OCI-LY7 (cell line): ENCODE data around the gene PAQR3. TPM values are rescaled to one million over a fixed set of nuclear protein-coding genes. Genes with fewer than 3 reads are reported as not detected.

ENCODE experiments used
- BruUV-seq: library from RNA; stranded (reverse); fragments of 400-500 nt; replicated peaks from 2 replicates; lab custom pipeline; 2021; lab: Mats Ljungman, UMichigan
- CTCF ChIA-PET: fragments of 300-600 bp; sonication (Branson Sonifier 250); formaldehyde crosslinking; loops from one replicate; lab custom pipeline; 2022; ENCODE audit warnings: antibody characterized with exemption; ENCODE audit not compliant: unreplicated experiment; lab: Charles Lee
- POLR2A ChIA-PET: fragments of 300-600 bp; sonication (Branson Sonifier 250); formaldehyde crosslinking; loops from one replicate; lab custom pipeline; 2022; ENCODE audit warnings: antibody characterized with exemption; lab: Charles Lee
- DNase-seq: peaks from one replicate; pipeline ENCODE4 v3.0.0-alpha.2; 2015; ENCODE audit warnings: low spot score
- H2AFZ ChIP-seq: fragments of 200-600 bp; sonication (generic), shearing (Covaris generic); 2 replicates; pipeline ENCODE4 v1.6.1; 2014; ENCODE audit warnings: mild to moderate bottlenecking, antibody characterized with exemption, low read length, moderate library complexity
- H3K27ac ChIP-seq: fragments of 200-600 bp; sonication (generic); 2 replicates; pipeline ENCODE4 v1.5.1; 2014; ENCODE audit warnings: mixed run types, low read depth, mild to moderate bottlenecking, moderate library complexity, low read length, inconsistent platforms; ENCODE audit not compliant: poor library complexity, severe bottlenecking
- H3K36me3 ChIP-seq: fragments of 200-600 bp; sonication (generic); 2 replicates; pipeline ENCODE4 v1.6.1; 2014; ENCODE audit warnings: mild to moderate bottlenecking, antibody characterized with exemption, low read length, moderate library complexity, mixed read lengths; ENCODE audit not compliant: insufficient read depth
- H3K4me1 ChIP-seq: fragments of 200-600 bp; sonication (generic); 2 replicates; pipeline ENCODE4 v1.5.1; 2014; ENCODE audit warnings: mild to moderate bottlenecking, low read length; ENCODE audit not compliant: insufficient read depth, poor library complexity, severe bottlenecking
- H3K4me2 ChIP-seq: fragments of 200-600 bp; sonication (generic); 2 replicates; pipeline ENCODE4 v1.6.1; 2014; ENCODE audit warnings: mild to moderate bottlenecking, low read length
- H3K4me3 ChIP-seq: fragments of 200-600 bp; sonication (generic); 2 replicates; pipeline ENCODE4 v1.5.1; 2014; ENCODE audit warnings: mild to moderate bottlenecking, low read depth, low read length; ENCODE audit not compliant: poor library complexity, severe bottlenecking
- H3K79me2 ChIP-seq: fragments of 200-600 bp; sonication (generic); 2 replicates; pipeline ENCODE4 v1.6.1; 2016; ENCODE audit warnings: low read depth, mild to moderate bottlenecking, low read length, moderate library complexity, mixed read lengths; ENCODE audit not compliant: insufficient read depth
- H3K9me2 ChIP-seq: fragments of 200-600 bp; sonication (generic); 2 replicates; pipeline ENCODE4 v1.6.1; 2016; ENCODE audit warnings: mild to moderate bottlenecking, low read length, mixed read lengths; ENCODE audit not compliant: insufficient read depth
- H3K9me3 ChIP-seq: fragments of 200-600 bp; sonication (generic); 2 replicates; pipeline ENCODE4 v1.6.1; 2014; ENCODE audit warnings: mild to moderate bottlenecking, mixed run types, low read length, mixed read lengths
- H4K20me1 ChIP-seq: fragments of 200-600 bp; sonication (generic); 2 replicates; pipeline ENCODE4 v1.6.1; 2014; ENCODE audit warnings: mild to moderate bottlenecking, antibody characterized with exemption, low read length, moderate library complexity, mixed read lengths; ENCODE audit not compliant: insufficient read depth
- CTCF ChIP-seq: fragments of 200-600 bp; sonication (generic); conservative IDR thresholded peaks from 2 replicates; pipeline ENCODE4 v1.5.1; 2014; ENCODE audit warnings: mild to moderate bottlenecking, antibody characterized with exemption, low read length, moderate library complexity, mixed read lengths
- EZH2phosphoT487 ChIP-seq: fragments of 200-600 bp; sonication (generic); IDR thresholded peaks from 2 replicates; pipeline ENCODE4 v1.6.1; 2018; ENCODE audit warnings: low read depth, borderline replicate concordance, mild to moderate bottlenecking, mixed run types, antibody characterized with exemption, low read length, moderate library complexity, mixed read lengths
- intact Hi-C: fragments of 100-400 bp; cut with micrococcal nuclease; formaldehyde crosslinking; loops from one replicate; pipeline ENCODE4 v1.10.0; 2022; ENCODE audit not compliant: unreplicated experiment
- total RNA-seq, 2 experiments: library from RNA; depleted of rRNA in 1 of 2; stranded (reverse); fragments of >200 nt in 1 of 2; shearing (Covaris generic) in 1 of 2; gene quantifications; 2 replicates each; pipeline ENCODE4 v1.2.3, GENCODE V29; 2014 to 2022

Gene PAQR3
- total RNA-seq, 2 experiments from 2014 or later: 21.6 to 28.4 TPM

DNA sequence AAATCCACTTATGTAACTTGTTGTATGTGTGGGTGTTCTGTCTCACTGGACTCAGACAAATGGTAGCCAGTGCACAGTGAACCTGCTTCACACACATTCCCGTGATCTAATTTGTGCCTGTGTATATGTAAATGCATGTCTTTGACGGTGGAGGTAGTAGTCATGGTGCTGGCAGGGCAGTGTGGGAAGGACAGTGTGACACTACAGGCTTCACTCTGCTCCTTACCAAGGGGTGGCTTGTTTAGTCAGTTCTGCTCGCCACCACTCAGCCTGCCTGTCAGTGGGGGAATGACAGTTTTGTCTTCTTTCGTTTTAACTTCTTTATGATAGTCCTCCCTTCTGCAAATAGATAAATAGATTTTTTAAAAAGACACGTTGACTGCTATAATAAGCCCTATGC lies 17.7 kb upstream of the PAQR3 start:
- no peaks in the 10 kb centered on the region for H3K9me3 ChIP-seq
- TF ChIP-seq CTCF (no peak), EZH2phosphoT487 (no peak)
- no peaks in the 10 kb centered on the region for H4K20me1 ChIP-seq
- no peaks in the 10 kb centered on the region for H3K36me3 ChIP-seq
- no peaks in the 10 kb centered on the region for H3K9me2 ChIP-seq
- H3K4me1 ChIP-seq: no peaks in the 10 kb centered on the region
- no peaks in the 10 kb centered on the region for H3K79me2 ChIP-seq
- no peak for DNase-seq
- H3K4me3 ChIP-seq: no peak overlapping the region
- intact Hi-C loops: no loop called here
- no peak overlapping the region for H2AFZ ChIP-seq
- ChIA-PET CTCF (no interaction called here), POLR2A (no interaction called here)
- BruUV-seq: no TSS peak
- H3K27ac ChIP-seq: no peak overlapping the region
- H3K4me2 ChIP-seq: no peak overlapping the region

- Histone ChIP-seq H2AFZ (no peak overlapping the region), H3K36me3 (no peaks in the 10 kb centered on the region), H3K9me2 (no peaks in the 10 kb centered on the region), H3K4me1 (no peaks in the 10 kb centered on the region), H3K4me2 (no peak overlapping the region), H3K27ac (no peak overlapping the region), H3K79me2 (no peaks in the 10 kb centered on the region), H3K9me3 (no peaks in the 10 kb centered on the region), H3K4me3 (no peak overlapping the region), H4K20me1 (no peaks in the 10 kb centered on the region)
- ChIA-PET POLR2A (interaction anchor here (0.7 kb wide), 1 partner anchor 18 kb away, joined by 3 read pairs; no protein-coding TSS in a partner anchor), CTCF (no interaction called here)
- BruUV-seq: no TSS peak
- intact Hi-C loops: loop anchor here (5.0 kb wide), 1 partner anchor 1263 kb away; no protein-coding TSS in a partner anchor
- TF ChIP-seq EZH2phosphoT487: no peak
- peak; percentile 78 for TF ChIP-seq CTCF
- peak; percentile 40 for DNase-seq
Measured at GRCh38 chr4:78953769-78954666, 14.8 kb upstream of the PAQR3 start.

- Histone ChIP-seq H3K9me3 (no peaks in the 10 kb centered on the region), H3K4me1 (no peaks in the 10 kb centered on the region), H3K4me3 (no peak overlapping the region), H3K9me2 (no peaks in the 10 kb centered on the region), H2AFZ (no peak overlapping the region), H3K4me2 (no peak overlapping the region), H3K27ac (no peak overlapping the region), H3K36me3 (no peaks in the 10 kb centered on the region), H3K79me2 (no peaks in the 10 kb centered on the region), H4K20me1 (no peaks in the 10 kb centered on the region)
- intact Hi-C loops: loop anchor here (5.0 kb wide), 1 partner anchor 1264 kb away; no protein-coding TSS in a partner anchor
- no peak for DNase-seq
- ChIA-PET CTCF (no interaction called here), POLR2A (interaction anchor here (0.7 to 1.8 kb wide), 2 partner anchors 14 to 18 kb away, joined by 3 to 7 read pairs; partner anchors contain the start of gene PAQR3)
- TF ChIP-seq EZH2phosphoT487 (no peak), CTCF (no peak)
- no TSS peak for BruUV-seq
Measured at GRCh38 chr4:78953231-78953630, 14.0 kb upstream of the PAQR3 start.
